A673 (cell line): ENCODE data around the gene HOXD8.

Source experiments
- EZH2 ChIP-seq: fragments of 200-600 bp; sonication (generic); IDR thresholded peaks from 2 replicates; pipeline ENCODE4 v1.6.1; 2017; ENCODE audit warnings: borderline replicate concordance, low read depth, mild to moderate bottlenecking, mixed read lengths, antibody characterized with exemption, low read length; ENCODE audit not compliant: poor library complexity, severe bottlenecking
- TF ChIP-seq, protein P1 (sequence below): fragments of 300-800, 200-600 bp; sonication (generic); conservative IDR thresholded peaks from 2 replicates; pipeline ENCODE4 v1.5.1; 2017; ENCODE audit warnings: low read depth, mild to moderate bottlenecking, antibody characterized with exemption, low read length, moderate library complexity, mixed read lengths

DNA sequence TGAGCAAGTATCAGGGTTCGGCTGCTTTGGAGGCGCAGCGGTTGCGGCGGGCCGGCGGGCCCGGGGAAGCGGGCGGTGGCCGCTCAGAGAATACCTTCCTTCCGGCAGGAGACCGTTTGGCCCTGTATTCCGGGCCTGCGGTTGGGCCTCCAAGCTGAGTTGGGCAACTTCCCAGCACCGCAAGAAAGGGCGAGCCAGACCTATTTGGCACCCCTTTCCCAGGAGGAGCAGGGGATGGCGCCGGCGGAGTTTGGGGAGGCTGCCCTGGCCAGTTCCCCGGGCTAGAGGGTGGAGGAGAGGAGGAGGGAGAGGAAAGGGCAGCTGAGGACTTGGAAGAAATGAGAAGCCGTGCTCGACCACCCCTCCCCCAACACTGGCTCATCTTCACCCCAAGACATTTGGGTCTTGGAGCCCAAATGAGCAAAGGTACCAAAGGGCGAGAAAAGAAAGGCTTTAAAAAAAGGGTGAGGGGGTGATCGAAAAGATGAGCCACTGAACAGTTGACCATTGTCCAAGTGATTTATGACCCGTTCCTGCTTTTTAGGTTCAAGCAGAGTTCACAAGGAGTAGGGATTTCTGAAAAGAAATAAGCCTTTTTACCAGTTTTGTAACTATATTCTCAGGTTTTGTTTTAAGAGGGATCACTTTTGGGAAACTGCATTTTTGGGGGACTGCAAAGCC, 36.0 kb downstream of the HOXD8 start:
- TF ChIP-seq, protein P1, sequence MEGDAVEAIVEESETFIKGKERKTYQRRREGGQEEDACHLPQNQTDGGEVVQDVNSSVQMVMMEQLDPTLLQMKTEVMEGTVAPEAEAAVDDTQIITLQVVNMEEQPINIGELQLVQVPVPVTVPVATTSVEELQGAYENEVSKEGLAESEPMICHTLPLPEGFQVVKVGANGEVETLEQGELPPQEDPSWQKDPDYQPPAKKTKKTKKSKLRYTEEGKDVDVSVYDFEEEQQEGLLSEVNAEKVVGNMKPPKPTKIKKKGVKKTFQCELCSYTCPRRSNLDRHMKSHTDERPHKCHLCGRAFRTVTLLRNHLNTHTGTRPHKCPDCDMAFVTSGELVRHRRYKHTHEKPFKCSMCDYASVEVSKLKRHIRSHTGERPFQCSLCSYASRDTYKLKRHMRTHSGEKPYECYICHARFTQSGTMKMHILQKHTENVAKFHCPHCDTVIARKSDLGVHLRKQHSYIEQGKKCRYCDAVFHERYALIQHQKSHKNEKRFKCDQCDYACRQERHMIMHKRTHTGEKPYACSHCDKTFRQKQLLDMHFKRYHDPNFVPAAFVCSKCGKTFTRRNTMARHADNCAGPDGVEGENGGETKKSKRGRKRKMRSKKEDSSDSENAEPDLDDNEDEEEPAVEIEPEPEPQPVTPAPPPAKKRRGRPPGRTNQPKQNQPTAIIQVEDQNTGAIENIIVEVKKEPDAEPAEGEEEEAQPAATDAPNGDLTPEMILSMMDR: no peak
- TF ChIP-seq EZH2: no peak
